SK-N-MC (cell line): ENCODE data around the gene MAGI1.

Experiments used
- DNase-seq: peaks from one replicate; pipeline ENCODE4 v3.0.0-alpha.2; 2011; ENCODE audit warnings: low read depth, low spot score
- H3K27ac ChIP-seq: fragments of 200-600 bp; sonication (generic); 2 replicates; pipeline ENCODE4 v1.5.1; 2016; ENCODE audit warnings: mixed run types
- H3K36me3 ChIP-seq: fragments of 200-600 bp; sonication (generic); 2 replicates; pipeline ENCODE4 v1.6.1; 2017; ENCODE audit warnings: antibody characterized with exemption, low read length, mixed read lengths; ENCODE audit not compliant: insufficient read depth
- H3K4me3 ChIP-seq: fragments of 200-600 bp; sonication (generic); 2 replicates; pipeline ENCODE4 v1.5.1; 2016
- H3K9ac ChIP-seq: fragments of 200-600 bp; sonication (generic); 2 replicates; pipeline ENCODE4 v1.8.0; 2017; ENCODE audit warnings: mixed run types, mixed read lengths; ENCODE audit not compliant: insufficient read length
- H3K9me3 ChIP-seq: fragments of 200-600 bp; sonication (generic); 2 replicates; pipeline ENCODE4 v1.6.1; 2017; ENCODE audit warnings: low read depth, mild to moderate bottlenecking, antibody characterized with exemption, low read length, moderate library complexity, mixed read lengths
- EZH2 ChIP-seq: fragments of 200-600 bp; sonication (generic); IDR thresholded peaks from one replicate; pipeline ENCODE4 v1.6.1; 2017; ENCODE audit warnings: antibody characterized with exemption
- FOXP2 ChIP-seq: optimal IDR thresholded peaks from 2 replicates; pipeline ENCODE3; 2011; ENCODE audit warnings: mild to moderate bottlenecking, moderate library complexity; ENCODE audit not compliant: insufficient read depth; ENCODE audit errors: extremely low read length, control extremely low read depth
- POLR2AphosphoS5 ChIP-seq: IDR thresholded peaks from 2 replicates; pipeline ENCODE4 v1.6.1; 2012; ENCODE audit warnings: mild to moderate bottlenecking, low read depth, low read length, borderline replicate concordance

MAGI1 gene

DNA sequence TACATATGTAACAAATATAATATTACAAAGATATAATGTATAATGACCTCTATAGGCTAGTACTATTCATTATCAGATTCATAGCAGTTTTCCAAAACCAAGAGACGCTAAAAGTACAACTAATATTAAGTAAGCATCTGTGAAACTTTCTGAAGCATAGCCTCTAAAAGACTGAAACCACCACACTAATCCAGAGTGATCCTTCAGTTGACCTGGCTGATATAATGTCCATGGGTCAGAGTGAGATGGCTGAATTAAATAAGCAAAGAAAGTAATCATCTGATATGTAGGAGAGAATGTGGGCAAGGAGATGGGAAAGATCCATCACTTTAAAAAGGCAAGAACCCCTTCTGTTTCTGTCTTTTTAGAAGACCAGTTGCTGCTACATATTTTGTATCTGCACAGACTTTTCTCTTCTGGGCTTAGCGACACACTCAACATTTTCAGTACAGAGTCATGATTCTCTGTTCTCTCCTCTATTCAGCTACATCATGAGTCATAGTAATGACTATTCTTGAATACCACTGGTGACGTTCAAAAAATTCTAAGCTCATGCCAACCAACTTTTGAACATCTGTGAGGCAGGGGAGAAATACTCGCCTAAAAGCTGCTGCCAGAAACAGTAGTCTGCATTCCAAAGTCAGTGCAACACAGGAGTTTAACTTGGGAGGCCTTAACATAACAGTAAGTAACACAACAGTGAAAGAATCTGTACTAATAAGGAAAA is 149.6 kb downstream of the MAGI1 start:
- no peak overlapping the region for H3K27ac ChIP-seq
- TF ChIP-seq EZH2 = no peak
- no peak for TF ChIP-seq FOXP2
- no peak for TF ChIP-seq POLR2AphosphoS5
- no peak overlapping the region for H3K4me3 ChIP-seq
- no peak overlapping the region for H3K9ac ChIP-seq
- no peaks in the 10 kb centered on the region for H3K9me3 ChIP-seq
- H3K36me3 ChIP-seq = no peaks in the 10 kb centered on the region
- no peak for DNase-seq

DNA sequence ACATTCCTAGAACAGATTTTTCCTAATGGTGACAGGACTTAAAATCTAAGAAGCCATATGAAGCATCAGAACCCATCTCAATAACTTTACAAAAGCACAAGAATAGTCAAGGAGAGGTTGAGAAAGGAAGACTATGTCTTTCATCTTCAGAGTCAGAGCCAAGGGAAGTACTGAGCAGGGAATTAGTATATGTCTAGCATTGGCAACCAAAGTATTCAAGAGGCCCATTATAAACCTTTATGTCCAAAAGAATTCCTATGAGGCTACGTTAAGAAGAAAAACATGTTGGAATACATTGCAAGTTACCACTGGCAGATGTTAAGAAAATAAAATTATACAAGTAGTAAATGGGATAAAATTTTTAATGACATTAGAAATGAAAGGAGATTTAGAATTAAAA is 150.5 kb downstream of the MAGI1 start:
- H3K36me3 ChIP-seq = no peaks in the 10 kb centered on the region
- TF ChIP-seq EZH2 (no peak), POLR2AphosphoS5 (no peak), FOXP2 (no peak)
- H3K4me3 ChIP-seq = no peak overlapping the region
- H3K27ac ChIP-seq = no peak overlapping the region
- no peak for DNase-seq
- no peak overlapping the region for H3K9ac ChIP-seq
- H3K9me3 ChIP-seq = no peaks in the 10 kb centered on the region

- DNase-seq = no peak
Measured at GRCh38 chr3:65886391-65886790, 152.3 kb downstream of the MAGI1 start.

GRCh38 chr3:65884071-65884470 is 154.6 kb downstream of the MAGI1 start:
- no peak for TF ChIP-seq EZH2
- TF ChIP-seq POLR2AphosphoS5 = no peak
- no peak for TF ChIP-seq FOXP2
- DNase-seq = no peak
- Histone ChIP-seq H3K9ac (no peak overlapping the region), H3K4me3 (peak overlapping the region; percentile 45), H3K27ac (peak overlapping the region; percentile 83; the same call in 1 of the 2 replicates), H3K36me3 (no peaks in the 10 kb centered on the region), H3K9me3 (no peaks in the 10 kb centered on the region)

More at GRCh38 chr3:65886391-65886790, 152.3 kb downstream of the MAGI1 start:
- TF ChIP-seq FOXP2 (no peak), EZH2 (no peak), POLR2AphosphoS5 (no peak)
- H3K36me3 ChIP-seq = no peaks in the 10 kb centered on the region
- H3K27ac ChIP-seq = no peak overlapping the region
- no peak overlapping the region for H3K9ac ChIP-seq
- H3K4me3 ChIP-seq = no peak overlapping the region
- H3K9me3 ChIP-seq = no peaks in the 10 kb centered on the region

- peak overlapping the region; percentile 45 for H3K4me3 ChIP-seq
- DNase-seq = no peak
Measured at GRCh38 chr3:65883613-65884012, 155.1 kb downstream of the MAGI1 start.

GRCh38 chr3:65880350-65880749 is 158.4 kb downstream of the MAGI1 start:
- no peak for TF ChIP-seq FOXP2
- no peak for TF ChIP-seq POLR2AphosphoS5
- H3K27ac ChIP-seq = no peak overlapping the region
- H3K9ac ChIP-seq = no peak overlapping the region
- no peak for DNase-seq
- no peaks in the 10 kb centered on the region for H3K9me3 ChIP-seq
- H3K36me3 ChIP-seq = no peaks in the 10 kb centered on the region
- no peak overlapping the region for H3K4me3 ChIP-seq

More at GRCh38 chr3:65883613-65884012, 155.1 kb downstream of the MAGI1 start:
- Histone ChIP-seq H3K9ac (peak overlapping the region; percentile 15), H3K36me3 (no peaks in the 10 kb centered on the region), H3K9me3 (no peaks in the 10 kb centered on the region), H3K27ac (peak overlapping the region; percentile 83; the same call in 1 of the 2 replicates)
- TF ChIP-seq FOXP2 = no peak
- no peak for TF ChIP-seq POLR2AphosphoS5
- TF ChIP-seq EZH2 = no peak

- Histone ChIP-seq H3K9me3 (no peaks in the 10 kb centered on the region), H3K9ac (no peak overlapping the region)
Measured at GRCh38 chr3:65879372-65879771, 159.3 kb downstream of the MAGI1 start.

GRCh38 chr3:65878831-65879230 is 159.9 kb downstream of the MAGI1 start:
- no peak overlapping the region for H3K27ac ChIP-seq
- no peaks in the 10 kb centered on the region for H3K9me3 ChIP-seq
- TF ChIP-seq EZH2 = no peak
- TF ChIP-seq POLR2AphosphoS5 = no peak
- TF ChIP-seq FOXP2 = no peak
- H3K4me3 ChIP-seq = no peak overlapping the region
- DNase-seq = no peak
- H3K36me3 ChIP-seq = no peaks in the 10 kb centered on the region
- H3K9ac ChIP-seq = no peak overlapping the region

More at GRCh38 chr3:65879372-65879771, 159.3 kb downstream of the MAGI1 start:
- no peak overlapping the region for H3K4me3 ChIP-seq
- TF ChIP-seq POLR2AphosphoS5 = no peak
- no peak for TF ChIP-seq EZH2
- no peak for TF ChIP-seq FOXP2
- H3K36me3 ChIP-seq = no peaks in the 10 kb centered on the region
- no peak for DNase-seq
- no peak overlapping the region for H3K27ac ChIP-seq
